HG02588 (cell line): ENCODE data around the gene OR4D11.
"Not testable (repeated sequence)": the region's sequence is repeated elsewhere in the genome, so short reads cannot be mapped to it uniquely, and the experiment has no call there.

Source experiments
- ATAC-seq: cut with Tn5 transposase; IDR thresholded peaks from one replicate; pipeline ENCODE4 v1.9.1; 2021; ENCODE audit warnings: mild to moderate bottlenecking, moderate library complexity; ENCODE audit not compliant: unreplicated experiment

OR4D11 gene

GRCh38 chr11:59547605-59548308 is 44.4 kb downstream of the OR4D11 start:
- not testable (repeated sequence) for ATAC-seq

GRCh38 chr11:59548309-59548656 is 44.9 kb downstream of the OR4D11 start:
- no peak for ATAC-seq

GRCh38 chr11:59550368-59550841 is 47.0 kb downstream of the OR4D11 start:
- ATAC-seq, result peak; percentile 87

- peak; percentile 29 for ATAC-seq
Measured at GRCh38 chr11:59550842-59551658, 47.7 kb downstream of the OR4D11 start.

- ATAC-seq, result no peak
Measured at GRCh38 chr11:59551659-59552521, 48.5 kb downstream of the OR4D11 start.

- ATAC-seq, result no peak
Measured at GRCh38 chr11:59552844-59553243, 49.5 kb downstream of the OR4D11 start.

GRCh38 chr11:59553323-59553722 is 49.9 kb downstream of the OR4D11 start:
- no peak for ATAC-seq
